ENCODE data around the gene ETS1. TPM values are rescaled to one million over a fixed set of nuclear protein-coding genes. Genes with fewer than 3 reads are reported as not detected.

Gene ETS1
- total RNA-seq, 1 donor from 2014 or later: 517 TPM

- DNase-seq (ENCODE audit: low spot score): no peak
Observed at GRCh38 chr11:128532016-128532571, 55.3 kb downstream of the ETS1 start.

GRCh38 chr11:128531588-128531987 lies 55.8 kb downstream of the ETS1 start:
- Mint-ChIP-seq H3K27ac (no peak overlapping the region), H3K4me1 (ENCODE audit: low read depth) (peaks cover 38% of the 10 kb centered on the region)
- DNase-seq (ENCODE audit: low spot score): no peak

More at GRCh38 chr11:128532016-128532571, 55.3 kb downstream of the ETS1 start:
- intact Hi-C loops (cut with micrococcal nuclease): no loop called here
- H3K4me1 Mint-ChIP-seq (ENCODE audit: low read depth): peaks cover 33% of the 10 kb centered on the region
- no peak overlapping the region for H3K4me3 Mint-ChIP-seq (ENCODE audit: low read depth)
- no peak overlapping the region for H3K27ac Mint-ChIP-seq
- H3K9me3 Mint-ChIP-seq: peaks cover 3% of the 10 kb centered on the region
- H3K36me3 Mint-ChIP-seq (ENCODE audit: low read depth): no peaks in the 10 kb centered on the region
- H3K27me3 Mint-ChIP-seq (ENCODE audit: low read depth): no peaks in the 10 kb centered on the region

GRCh38 chr11:128530118-128531074 lies 57.0 kb downstream of the ETS1 start:
- Mint-ChIP-seq H3K36me3 (ENCODE audit: low read depth) (no peaks in the 10 kb centered on the region), H3K9me3 (peaks cover 3% of the 10 kb centered on the region), H3K4me1 (ENCODE audit: low read depth) (peaks cover 47% of the 10 kb centered on the region), H3K27me3 (ENCODE audit: low read depth) (no peaks in the 10 kb centered on the region), H3K4me3 (ENCODE audit: low read depth) (no peak overlapping the region), H3K27ac (no peak overlapping the region)
- intact Hi-C loops (cut with micrococcal nuclease): no loop called here
- DNase-seq (ENCODE audit: low spot score): no peak

More at GRCh38 chr11:128531588-128531987, 55.8 kb downstream of the ETS1 start:
- intact Hi-C loops (cut with micrococcal nuclease): no loop called here
- Mint-ChIP-seq H3K9me3 (peaks cover 3% of the 10 kb centered on the region), H3K27me3 (ENCODE audit: low read depth) (no peaks in the 10 kb centered on the region), H3K36me3 (ENCODE audit: low read depth) (no peaks in the 10 kb centered on the region), H3K4me3 (ENCODE audit: low read depth) (no peak overlapping the region)

- intact Hi-C loops (cut with micrococcal nuclease): loop anchor here (5.0 to 10.0 kb wide), 2 partner anchors 229 to 307 kb away; no protein-coding TSS in a partner anchor
- Mint-ChIP-seq H3K4me1 (ENCODE audit: low read depth) (peaks cover 57% of the 10 kb centered on the region), H3K9me3 (no peaks in the 10 kb centered on the region), H3K27me3 (ENCODE audit: low read depth) (no peaks in the 10 kb centered on the region), H3K36me3 (ENCODE audit: low read depth) (no peaks in the 10 kb centered on the region), H3K4me3 (ENCODE audit: low read depth) (no peak overlapping the region), H3K27ac (peak overlapping the region; percentile 40)
- no peak for DNase-seq (ENCODE audit: low spot score)
Observed at GRCh38 chr11:128528294-128528693, 59.1 kb downstream of the ETS1 start.

- Mint-ChIP-seq H3K9me3 (no peaks in the 10 kb centered on the region), H3K4me3 (ENCODE audit: low read depth) (no peak overlapping the region), H3K27me3 (ENCODE audit: low read depth) (no peaks in the 10 kb centered on the region), H3K36me3 (ENCODE audit: low read depth) (peaks cover 2% of the 10 kb centered on the region), H3K27ac (peak overlapping the region; percentile 95), H3K4me1 (ENCODE audit: low read depth) (peaks cover 59% of the 10 kb centered on the region)
- DNase-seq (ENCODE audit: low spot score): no peak
- intact Hi-C loops (cut with micrococcal nuclease): loop anchor here (5.0 to 10.0 kb wide), 2 partner anchors 230 to 308 kb away; no protein-coding TSS in a partner anchor
Observed at GRCh38 chr11:128527046-128527445, 60.3 kb downstream of the ETS1 start.

GRCh38 chr11:128525411-128526243 lies 61.7 kb downstream of the ETS1 start:
- Mint-ChIP-seq H3K4me1 (ENCODE audit: low read depth) (peaks cover 59% of the 10 kb centered on the region), H3K9me3 (no peaks in the 10 kb centered on the region), H3K4me3 (ENCODE audit: low read depth) (peak overlapping the region; percentile 24), H3K27ac (peak overlapping the region; percentile 95), H3K36me3 (ENCODE audit: low read depth) (peaks cover 15% of the 10 kb centered on the region), H3K27me3 (ENCODE audit: low read depth) (no peaks in the 10 kb centered on the region)
- no peak for DNase-seq (ENCODE audit: low spot score)
- intact Hi-C loops (cut with micrococcal nuclease): loop anchor here (1.0 to 10.0 kb wide), 5 partner anchors 26 to 487 kb away; no protein-coding TSS in a partner anchor

GRCh38 chr11:128524172-128524571 lies 63.2 kb downstream of the ETS1 start:
- Mint-ChIP-seq H3K27ac (peak overlapping the region; percentile 97), H3K4me3 (ENCODE audit: low read depth) (peak overlapping the region; percentile 97), H3K9me3 (no peaks in the 10 kb centered on the region), H3K36me3 (ENCODE audit: low read depth) (peaks cover 30% of the 10 kb centered on the region), H3K27me3 (ENCODE audit: low read depth) (no peaks in the 10 kb centered on the region), H3K4me1 (ENCODE audit: low read depth) (peaks cover 56% of the 10 kb centered on the region)
- no peak for DNase-seq (ENCODE audit: low spot score)
- intact Hi-C loops (cut with micrococcal nuclease): loop anchor here (2.0 to 10.0 kb wide), 5 partner anchors 173 to 485 kb away; no protein-coding TSS in a partner anchor

GRCh38 chr11:128523641-128524040 lies 63.7 kb downstream of the ETS1 start:
- H3K36me3 Mint-ChIP-seq (ENCODE audit: low read depth): peaks cover 35% of the 10 kb centered on the region
- H3K27me3 Mint-ChIP-seq (ENCODE audit: low read depth): no peaks in the 10 kb centered on the region
- peak overlapping the region; percentile 97 for H3K27ac Mint-ChIP-seq

GRCh38 chr11:128522943-128523518 lies 64.3 kb downstream of the ETS1 start:
- intact Hi-C loops (cut with micrococcal nuclease): loop anchor here (1.0 to 10.0 kb wide), 13 partner anchors 18 to 471 kb away; no protein-coding TSS in a partner anchor
- peak overlapping the region; percentile 97 for H3K27ac Mint-ChIP-seq

More at GRCh38 chr11:128523641-128524040, 63.7 kb downstream of the ETS1 start:
- intact Hi-C loops (cut with micrococcal nuclease): loop anchor here (1.0 to 10.0 kb wide), 12 partner anchors 19 to 485 kb away; no protein-coding TSS in a partner anchor
- H3K4me3 Mint-ChIP-seq (ENCODE audit: low read depth): peak overlapping the region; percentile 97
- H3K4me1 Mint-ChIP-seq (ENCODE audit: low read depth): peaks cover 52% of the 10 kb centered on the region
- no peak for DNase-seq (ENCODE audit: low spot score)
- no peaks in the 10 kb centered on the region for H3K9me3 Mint-ChIP-seq

GRCh38 chr11:128522055-128522942 lies 65.1 kb downstream of the ETS1 start:
- intact Hi-C loops (cut with micrococcal nuclease): loop anchor here (1.0 to 10.0 kb wide), 9 partner anchors 17 to 470 kb away; no protein-coding TSS in a partner anchor
- no peaks in the 10 kb centered on the region for H3K27me3 Mint-ChIP-seq (ENCODE audit: low read depth)
- H3K4me1 Mint-ChIP-seq (ENCODE audit: low read depth): peaks cover 51% of the 10 kb centered on the region
- H3K27ac Mint-ChIP-seq: peak overlapping the region; percentile 97
- peak overlapping the region; percentile 97 for H3K4me3 Mint-ChIP-seq (ENCODE audit: low read depth)
- H3K9me3 Mint-ChIP-seq: no peaks in the 10 kb centered on the region
- peaks cover 49% of the 10 kb centered on the region for H3K36me3 Mint-ChIP-seq (ENCODE audit: low read depth)
- DNase-seq (ENCODE audit: low spot score): peak; percentile 90

More at GRCh38 chr11:128522943-128523518, 64.3 kb downstream of the ETS1 start:
- Mint-ChIP-seq H3K4me3 (ENCODE audit: low read depth) (peak overlapping the region; percentile 97), H3K4me1 (ENCODE audit: low read depth) (peaks cover 51% of the 10 kb centered on the region), H3K36me3 (ENCODE audit: low read depth) (peaks cover 41% of the 10 kb centered on the region), H3K9me3 (no peaks in the 10 kb centered on the region), H3K27me3 (ENCODE audit: low read depth) (no peaks in the 10 kb centered on the region)
- peak; percentile 56 for DNase-seq (ENCODE audit: low spot score)

- Mint-ChIP-seq H3K4me3 (ENCODE audit: low read depth) (peak overlapping the region; percentile 97), H3K36me3 (ENCODE audit: low read depth) (peaks cover 55% of the 10 kb centered on the region), H3K27ac (peak overlapping the region; percentile 90), H3K4me1 (ENCODE audit: low read depth) (peaks cover 51% of the 10 kb centered on the region), H3K27me3 (ENCODE audit: low read depth) (no peaks in the 10 kb centered on the region), H3K9me3 (no peaks in the 10 kb centered on the region)
- intact Hi-C loops (cut with micrococcal nuclease): loop anchor here (1.0 to 10.0 kb wide), 9 partner anchors 17 to 469 kb away; no protein-coding TSS in a partner anchor
- no peak for DNase-seq (ENCODE audit: low spot score)
Observed at GRCh38 chr11:128521682-128522054, 65.7 kb downstream of the ETS1 start.

Data from activated T-helper 2 cell treated with anti-CD3 and anti-CD28 coated beads, Interferon-gamma antibody, Interleukin-2, Interleukin-4, amounts not matched to agents 10 μg/mL and 5 μg/mL and 100 μg/mL, durations not matched to agents 14 hours and 24 hours and 36 hours (primary cell).